ENCODE results near the gene SLC5A6. TPM values are rescaled to one million over a fixed set of nuclear protein-coding genes. Genes with fewer than 3 reads are reported as not detected.

The SLC5A6 gene
- total and polyA plus RNA-seq, 2 of the 8 experiments (the other 6 are each of a cell fraction or from before 2014, with no cell fraction given), result 118 to 183 TPM

DNA sequence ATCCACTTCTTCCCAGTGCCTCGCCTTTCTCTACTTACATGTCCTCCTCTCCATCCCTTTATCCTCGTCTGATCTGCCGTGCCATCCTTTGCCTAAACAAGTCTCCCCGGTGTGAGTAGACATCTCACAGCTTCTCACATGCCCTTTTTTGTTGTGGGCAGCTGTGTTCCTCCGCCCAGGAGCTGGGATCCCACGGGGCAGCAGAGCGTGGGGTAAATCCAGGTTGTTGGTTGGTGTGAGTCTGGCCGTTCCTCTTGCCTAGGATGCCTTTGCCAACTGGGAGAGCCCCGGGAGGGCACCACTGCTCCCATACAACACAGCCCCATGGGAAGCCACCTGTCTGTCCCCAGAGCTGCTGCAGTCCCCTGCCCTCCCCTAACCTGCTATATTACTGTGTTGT is 28.3 kb upstream of the SLC5A6 start (continued):
- TF ChIP-seq, protein P1, sequence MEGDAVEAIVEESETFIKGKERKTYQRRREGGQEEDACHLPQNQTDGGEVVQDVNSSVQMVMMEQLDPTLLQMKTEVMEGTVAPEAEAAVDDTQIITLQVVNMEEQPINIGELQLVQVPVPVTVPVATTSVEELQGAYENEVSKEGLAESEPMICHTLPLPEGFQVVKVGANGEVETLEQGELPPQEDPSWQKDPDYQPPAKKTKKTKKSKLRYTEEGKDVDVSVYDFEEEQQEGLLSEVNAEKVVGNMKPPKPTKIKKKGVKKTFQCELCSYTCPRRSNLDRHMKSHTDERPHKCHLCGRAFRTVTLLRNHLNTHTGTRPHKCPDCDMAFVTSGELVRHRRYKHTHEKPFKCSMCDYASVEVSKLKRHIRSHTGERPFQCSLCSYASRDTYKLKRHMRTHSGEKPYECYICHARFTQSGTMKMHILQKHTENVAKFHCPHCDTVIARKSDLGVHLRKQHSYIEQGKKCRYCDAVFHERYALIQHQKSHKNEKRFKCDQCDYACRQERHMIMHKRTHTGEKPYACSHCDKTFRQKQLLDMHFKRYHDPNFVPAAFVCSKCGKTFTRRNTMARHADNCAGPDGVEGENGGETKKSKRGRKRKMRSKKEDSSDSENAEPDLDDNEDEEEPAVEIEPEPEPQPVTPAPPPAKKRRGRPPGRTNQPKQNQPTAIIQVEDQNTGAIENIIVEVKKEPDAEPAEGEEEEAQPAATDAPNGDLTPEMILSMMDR (IDR thresholded peaks at IDR 0.05; ENCODE audit: control extremely low read depth in 1 of 3, insufficient read depth in 1 of 3, low read depth in 1 of 3, low read length in 3 of 3), result no peak
- TF ChIP-seq SAP30 (IDR thresholded peaks at IDR 0.05; ENCODE audit: insufficient read depth, insufficient replicate concordance, low read length) (no peak), SIN3A (conservative IDR thresholded peaks at IDR 0.05 in 1 of 2, IDR thresholded peaks at IDR 0.05 in 1 of 2; ENCODE audit: low read depth in 1 of 2, low read length in 2 of 2) (no peak), FOSL1 (IDR thresholded peaks at IDR 0.05; ENCODE audit: insufficient read depth, low read depth, low read length) (no peak), CHD2 (IDR thresholded peaks at IDR 0.05; ENCODE audit: low read length) (no peak), CTBP2 (IDR thresholded peaks at IDR 0.05; ENCODE audit: borderline replicate concordance, insufficient read depth, insufficient read length, low read length) (no peak)
